GM12878 (cell line): ENCODE results near the gene GIGYF2. TPM values are rescaled to one million over a fixed set of nuclear protein-coding genes. Genes with fewer than 3 reads are reported as not detected.

Experiments
- ASH2L ChIP-seq: fragments of 300-600, 200-600 bp; sonication (generic); IDR thresholded peaks from 2 replicates; pipeline ENCODE4 v1.6.1; 2017; ENCODE audit warnings: low read depth, mild to moderate bottlenecking, borderline replicate concordance
- ATF7 ChIP-seq: fragments of 450-650 bp; IDR thresholded peaks from 2 replicates; pipeline ENCODE4 v1.6.1; 2016; ENCODE audit warnings: low read depth, mild to moderate bottlenecking
- BACH1 ChIP-seq: fragments of 450-650 bp; IDR thresholded peaks from 2 replicates; pipeline ENCODE4 v1.6.1; 2017; ENCODE audit warnings: mild to moderate bottlenecking, borderline replicate concordance
- BMI1 ChIP-seq: fragments of 450-650 bp; IDR thresholded peaks from 2 replicates; pipeline ENCODE4 v1.6.1; 2016; ENCODE audit warnings: mild to moderate bottlenecking, moderate library complexity, borderline replicate concordance
- CBX3 ChIP-seq: fragments of 200-600 bp; sonication (generic); IDR thresholded peaks from 2 replicates; pipeline ENCODE4 v1.6.1; 2016; ENCODE audit warnings: low read depth, borderline replicate concordance
- ETV6 ChIP-seq, 2 experiments: fragments of 450-650 bp in 1 of 2; IDR thresholded peaks in 1 of 2; conservative IDR thresholded peaks in 1 of 2; 2 replicates each; pipeline ENCODE4 v1.6.1; 2014; ENCODE audit warnings: antibody characterized with exemption in 1 of 2, borderline replicate concordance in 1 of 2, low read depth in 1 of 2, mild to moderate bottlenecking in 1 of 2, moderate library complexity in 1 of 2
- FOXM1 ChIP-seq: IDR thresholded peaks from 2 replicates; pipeline ENCODE4 v1.6.1; 2012; ENCODE audit warnings: low read depth, mild to moderate bottlenecking, inconsistent platforms, low read length, moderate library complexity
- HDGF ChIP-seq: fragments of 450-650 bp; IDR thresholded peaks from 2 replicates; pipeline ENCODE4 v1.6.1; 2016; ENCODE audit warnings: antibody characterized with exemption
- IKZF1 ChIP-seq: fragments of 450-650 bp; conservative IDR thresholded peaks from 2 replicates; pipeline ENCODE4 v1.6.1; 2017; ENCODE audit warnings: antibody characterized with exemption, mild to moderate bottlenecking
- KDM1A ChIP-seq: fragments of 200-600 bp; sonication (generic); IDR thresholded peaks from 2 replicates; pipeline ENCODE4 v1.6.1; 2016; ENCODE audit warnings: borderline replicate concordance
- MTA2 ChIP-seq: fragments of 450-650 bp; IDR thresholded peaks from 2 replicates; pipeline ENCODE4 v1.6.1; 2016; ENCODE audit warnings: low read depth, mild to moderate bottlenecking, moderate library complexity
- MXI1 ChIP-seq: fragments of 150-350 bp; IDR thresholded peaks from 2 replicates; pipeline ENCODE4 v1.6.1; 2011; ENCODE audit warnings: low read depth, mild to moderate bottlenecking, inconsistent platforms, low read length, improper control_type of control experiment
- NFIC ChIP-seq: IDR thresholded peaks from 2 replicates; pipeline ENCODE4 v1.6.1; 2012; ENCODE audit warnings: low read depth, mild to moderate bottlenecking, inconsistent platforms, low read length, moderate library complexity
- NRF1 ChIP-seq: conservative IDR thresholded peaks from 2 replicates; pipeline ENCODE4 v1.6.1; 2011; ENCODE audit warnings: mild to moderate bottlenecking, low read depth, low read length, improper control_type of control experiment
- POU2F2 ChIP-seq: IDR thresholded peaks from 3 replicates; pipeline ENCODE4 v1.6.1; 2011; ENCODE audit warnings: low read depth, mild to moderate bottlenecking, low read length, borderline replicate concordance
- RB1 ChIP-seq: fragments of 450-650 bp; formaldehyde crosslinking; IDR thresholded peaks from 2 replicates; pipeline ENCODE4 v1.6.1; 2017; ENCODE audit warnings: mild to moderate bottlenecking, borderline replicate concordance
- RCOR1 ChIP-seq: conservative IDR thresholded peaks from 2 replicates; pipeline ENCODE4 v1.6.1; 2012; ENCODE audit warnings: low read depth, low read length, improper control_type of control experiment
- SMARCA5 ChIP-seq: fragments of 450-650 bp; IDR thresholded peaks from 2 replicates; pipeline ENCODE4 v1.6.1; 2017; ENCODE audit warnings: mild to moderate bottlenecking
- WRNIP1 ChIP-seq: IDR thresholded peaks from 2 replicates; pipeline ENCODE4 v1.6.1; 2011; ENCODE audit warnings: low read depth, low read length, improper control_type of control experiment, borderline replicate concordance
- ZNF384 ChIP-seq: IDR thresholded peaks from 2 replicates; pipeline ENCODE4 v1.6.1; 2012; ENCODE audit warnings: low read depth, mild to moderate bottlenecking, low read length, improper control_type of control experiment, borderline replicate concordance
- polyA plus RNA-seq, 11 experiments: library from polyadenylated mRNA; depleted of rRNA in 4 of 11; unstranded in 6 of 11; stranded (reverse) in 5 of 11; fragments of >200 nt; fragmentation: Nextera tagmentation in 4 of 11; fragmentation: Illumina TruSeq in 1 of 11; extraction: Ambion mirVana in 4 of 11; extraction: Trizol in 1 of 11; gene quantifications; 1 replicate in 1 of 11; 2 replicates in 10 of 11; pipeline versions ENCODE4 v1.2.1 to v1.2.3, GENCODE V29; 2011 to 2016; ENCODE audit warnings: inconsistent platforms in 2 of 11, missing spikeins in 2 of 11, low read depth in 1 of 11
- total RNA-seq, 4 experiments: library from RNA; depleted of rRNA in 3 of 4; stranded (reverse); fragments of >200 nt in 3 of 4; fragmentation: Illumina TruSeq in 1 of 4; extraction: Trizol in 1 of 4; gene quantifications; 2 replicates each; pipeline versions ENCODE4 v1.2.1 to v1.2.3, GENCODE V29; 2013 to 2021
- TF ChIP-seq, protein P1 (sequence below): fragments of 450-650 bp; IDR thresholded peaks from 2 replicates; pipeline ENCODE4 v1.6.1; 2016; ENCODE audit warnings: mild to moderate bottlenecking
- TF ChIP-seq, protein P2 (sequence below): fragments of 450-650 bp; IDR thresholded peaks from 2 replicates; pipeline ENCODE4 v1.6.1; 2017; ENCODE audit warnings: antibody characterized with exemption, mild to moderate bottlenecking, moderate library complexity
- TF ChIP-seq, protein P3 (sequence below): fragments of 450-650 bp; formaldehyde crosslinking; IDR thresholded peaks from 2 replicates; pipeline ENCODE4 v1.4.0; 2022; ENCODE audit warnings: mild to moderate bottlenecking, moderate library complexity
- TF ChIP-seq, protein P4 (sequence below): fragments of 450-650 bp; IDR thresholded peaks from 2 replicates; pipeline ENCODE4 v1.6.1; 2017; ENCODE audit warnings: low read depth, mild to moderate bottlenecking, moderate library complexity

The GIGYF2 gene
- total and polyA plus RNA-seq, 10 of the 15 experiments (the other 5 are each of a cell fraction or from before 2014, with no cell fraction given): 12.2 to 47.2 (median 39.0) TPM

DNA sequence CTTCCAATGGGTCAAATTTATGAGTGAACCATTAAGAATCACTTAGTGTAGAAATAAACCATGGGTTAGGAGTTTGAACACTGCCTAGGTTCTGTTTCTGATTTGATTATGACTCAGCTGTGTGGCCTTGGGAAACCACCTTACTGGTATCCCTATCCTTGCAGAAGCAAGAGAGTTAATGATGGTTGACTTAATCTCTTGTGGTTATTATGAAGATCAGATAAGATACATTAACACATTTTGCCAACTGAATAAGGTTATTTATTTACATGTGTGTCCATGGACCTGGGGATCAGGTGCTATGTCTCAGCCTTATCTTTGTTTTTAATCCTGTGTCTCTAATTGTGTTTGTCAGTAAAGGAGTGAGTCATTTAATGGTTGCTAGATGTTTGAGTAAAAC, 84.6 kb downstream of the GIGYF2 start (continued):
- TF ChIP-seq MXI1 (no peak), HDGF (no peak), IKZF1 (peak; percentile 91), ATF7 (peak; percentile 65), SMARCA5 (no peak), CBX3 (no peak), BACH1 (peak; percentile 61; the same call in 1 of the 2 replicates), KDM1A (no peak), RCOR1 (no peak), POU2F2 (no peak), RB1 (no peak), NRF1 (no peak), FOXM1 (no peak), ETV6 (conservative IDR thresholded peaks at IDR 0.05 in 1 of 2, IDR thresholded peaks at IDR 0.05 in 1 of 2; ENCODE audit: borderline replicate concordance in 1 of 2, low read depth in 1 of 2) (no peak), WRNIP1 (no peak), BMI1 (peak; percentile 72; the same call in 1 of the 2 replicates), NFIC (peak; percentile 42; the same call in 1 of the 2 replicates), ASH2L (no peak), ZNF384 (no peak), MTA2 (peak; percentile 98)
- TF ChIP-seq, protein P1, sequence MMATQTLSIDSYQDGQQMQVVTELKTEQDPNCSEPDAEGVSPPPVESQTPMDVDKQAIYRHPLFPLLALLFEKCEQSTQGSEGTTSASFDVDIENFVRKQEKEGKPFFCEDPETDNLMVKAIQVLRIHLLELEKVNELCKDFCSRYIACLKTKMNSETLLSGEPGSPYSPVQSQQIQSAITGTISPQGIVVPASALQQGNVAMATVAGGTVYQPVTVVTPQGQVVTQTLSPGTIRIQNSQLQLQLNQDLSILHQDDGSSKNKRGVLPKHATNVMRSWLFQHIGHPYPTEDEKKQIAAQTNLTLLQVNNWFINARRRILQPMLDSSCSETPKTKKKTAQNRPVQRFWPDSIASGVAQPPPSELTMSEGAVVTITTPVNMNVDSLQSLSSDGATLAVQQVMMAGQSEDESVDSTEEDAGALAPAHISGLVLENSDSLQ: no peak
- TF ChIP-seq, protein P2, sequence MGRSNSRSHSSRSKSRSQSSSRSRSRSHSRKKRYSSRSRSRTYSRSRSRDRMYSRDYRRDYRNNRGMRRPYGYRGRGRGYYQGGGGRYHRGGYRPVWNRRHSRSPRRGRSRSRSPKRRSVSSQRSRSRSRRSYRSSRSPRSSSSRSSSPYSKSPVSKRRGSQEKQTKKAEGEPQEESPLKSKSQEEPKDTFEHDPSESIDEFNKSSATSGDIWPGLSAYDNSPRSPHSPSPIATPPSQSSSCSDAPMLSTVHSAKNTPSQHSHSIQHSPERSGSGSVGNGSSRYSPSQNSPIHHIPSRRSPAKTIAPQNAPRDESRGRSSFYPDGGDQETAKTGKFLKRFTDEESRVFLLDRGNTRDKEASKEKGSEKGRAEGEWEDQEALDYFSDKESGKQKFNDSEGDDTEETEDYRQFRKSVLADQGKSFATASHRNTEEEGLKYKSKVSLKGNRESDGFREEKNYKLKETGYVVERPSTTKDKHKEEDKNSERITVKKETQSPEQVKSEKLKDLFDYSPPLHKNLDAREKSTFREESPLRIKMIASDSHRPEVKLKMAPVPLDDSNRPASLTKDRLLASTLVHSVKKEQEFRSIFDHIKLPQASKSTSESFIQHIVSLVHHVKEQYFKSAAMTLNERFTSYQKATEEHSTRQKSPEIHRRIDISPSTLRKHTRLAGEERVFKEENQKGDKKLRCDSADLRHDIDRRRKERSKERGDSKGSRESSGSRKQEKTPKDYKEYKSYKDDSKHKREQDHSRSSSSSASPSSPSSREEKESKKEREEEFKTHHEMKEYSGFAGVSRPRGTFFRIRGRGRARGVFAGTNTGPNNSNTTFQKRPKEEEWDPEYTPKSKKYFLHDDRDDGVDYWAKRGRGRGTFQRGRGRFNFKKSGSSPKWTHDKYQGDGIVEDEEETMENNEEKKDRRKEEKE: no peak
- TF ChIP-seq, protein P3, sequence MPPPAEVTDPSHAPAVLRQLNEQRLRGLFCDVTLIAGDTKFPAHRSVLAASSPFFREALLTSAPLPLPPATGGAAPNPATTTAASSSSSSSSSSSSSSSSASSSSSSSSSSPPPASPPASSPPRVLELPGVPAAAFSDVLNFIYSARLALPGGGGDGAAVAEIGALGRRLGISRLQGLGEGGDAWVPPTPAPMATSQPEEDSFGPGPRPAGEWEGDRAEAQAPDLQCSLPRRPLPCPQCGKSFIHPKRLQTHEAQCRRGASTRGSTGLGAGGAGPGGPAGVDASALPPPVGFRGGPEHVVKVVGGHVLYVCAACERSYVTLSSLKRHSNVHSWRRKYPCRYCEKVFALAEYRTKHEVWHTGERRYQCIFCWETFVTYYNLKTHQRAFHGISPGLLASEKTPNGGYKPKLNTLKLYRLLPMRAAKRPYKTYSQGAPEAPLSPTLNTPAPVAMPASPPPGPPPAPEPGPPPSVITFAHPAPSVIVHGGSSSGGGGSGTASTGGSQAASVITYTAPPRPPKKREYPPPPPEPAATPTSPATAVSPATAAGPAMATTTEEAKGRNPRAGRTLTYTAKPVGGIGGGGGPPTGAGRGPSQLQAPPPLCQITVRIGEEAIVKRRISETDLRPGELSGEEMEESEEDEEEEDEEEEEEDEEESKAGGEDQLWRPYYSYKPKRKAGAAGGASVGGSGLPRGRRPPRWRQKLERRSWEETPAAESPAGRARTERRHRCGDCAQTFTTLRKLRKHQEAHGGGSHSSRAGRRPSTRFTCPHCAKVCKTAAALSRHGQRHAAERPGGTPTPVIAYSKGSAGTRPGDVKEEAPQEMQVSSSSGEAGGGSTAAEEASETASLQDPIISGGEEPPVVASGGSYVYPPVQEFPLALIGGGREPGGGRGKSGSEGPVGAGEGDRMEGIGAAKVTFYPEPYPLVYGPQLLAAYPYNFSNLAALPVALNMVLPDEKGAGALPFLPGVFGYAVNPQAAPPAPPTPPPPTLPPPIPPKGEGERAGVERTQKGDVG (CRISPR knock-in tag): no peak
- TF ChIP-seq, protein P4, sequence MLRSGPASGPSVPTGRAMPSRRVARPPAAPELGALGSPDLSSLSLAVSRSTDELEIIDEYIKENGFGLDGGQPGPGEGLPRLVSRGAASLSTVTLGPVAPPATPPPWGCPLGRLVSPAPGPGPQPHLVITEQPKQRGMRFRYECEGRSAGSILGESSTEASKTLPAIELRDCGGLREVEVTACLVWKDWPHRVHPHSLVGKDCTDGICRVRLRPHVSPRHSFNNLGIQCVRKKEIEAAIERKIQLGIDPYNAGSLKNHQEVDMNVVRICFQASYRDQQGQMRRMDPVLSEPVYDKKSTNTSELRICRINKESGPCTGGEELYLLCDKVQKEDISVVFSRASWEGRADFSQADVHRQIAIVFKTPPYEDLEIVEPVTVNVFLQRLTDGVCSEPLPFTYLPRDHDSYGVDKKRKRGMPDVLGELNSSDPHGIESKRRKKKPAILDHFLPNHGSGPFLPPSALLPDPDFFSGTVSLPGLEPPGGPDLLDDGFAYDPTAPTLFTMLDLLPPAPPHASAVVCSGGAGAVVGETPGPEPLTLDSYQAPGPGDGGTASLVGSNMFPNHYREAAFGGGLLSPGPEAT: peak; percentile 94
